ENCODE results near the gene EYA4.

- no peak for TF ChIP-seq POLR2A (IDR thresholded peaks at IDR 0.05; ENCODE audit: low read depth, low read length)
- no peak for TF ChIP-seq POLR2AphosphoS5 (IDR thresholded peaks at IDR 0.05; ENCODE audit: low read depth, low read length)
- TF ChIP-seq TAF1 (IDR thresholded peaks at IDR 0.05; ENCODE audit: borderline replicate concordance, low read depth, low read length), result no peak
Observed at GRCh38 chr6:133399426-133399825, 158.3 kb downstream of the EYA4 start.

Measured in GM12892 (cell line).